OCI-LY3 (cell line): Measurements from ENCODE around the gene PLXDC2.

Experiments used
- H2AFZ ChIP-seq: fragments of 200-600, 300-600 bp; shearing (Covaris generic); 2 replicates; pipeline ENCODE4 v1.6.0; 2014; ENCODE audit warnings: antibody characterized with exemption, low read depth, low read length
- H3K27ac ChIP-seq: fragments of 200-600, 300-600 bp; sonication (generic); 2 replicates; pipeline ENCODE4 v1.5.1; 2014; ENCODE audit warnings: mild to moderate bottlenecking, low read length, moderate library complexity, mixed read lengths
- H3K27me3 ChIP-seq: fragments of 200-600, 300-600 bp; sonication (generic); 2 replicates; pipeline ENCODE4 v1.6.1; 2014; ENCODE audit warnings: low read depth, low read length, mixed read lengths
- H3K36me3 ChIP-seq: fragments of 200-600, 300-600 bp; sonication (generic); replicated peaks from 2 replicates; pipeline ENCODE3; 2014; ENCODE audit warnings: low read depth, low read length, mixed read lengths
- H3K4me1 ChIP-seq: fragments of 300-600, 200-600 bp; sonication (generic); 2 replicates; pipeline ENCODE4 v1.6.1; 2014; ENCODE audit warnings: low read length, mixed read lengths
- H3K4me2 ChIP-seq: fragments of 200-600, 300-600 bp; sonication (generic); 2 replicates; pipeline ENCODE4 v1.6.1; 2014; ENCODE audit warnings: low read length, mixed read lengths
- H3K4me3 ChIP-seq: fragments of 300-600, 200-600 bp; sonication (generic); 2 replicates; pipeline ENCODE4 v1.5.1; 2014; ENCODE audit warnings: antibody characterized with exemption, mild to moderate bottlenecking, low read length, moderate library complexity
- H3K79me2 ChIP-seq: fragments of 300-600, 200-600 bp; shearing (Covaris generic); 2 replicates; pipeline ENCODE4 v1.6.1; 2014; ENCODE audit warnings: mild to moderate bottlenecking, low read length, mixed read lengths
- H3K9ac ChIP-seq: fragments of 300-600, 200-600 bp; shearing (Covaris generic); 2 replicates; pipeline ENCODE4 v1.6.0; 2014; ENCODE audit warnings: mild to moderate bottlenecking, low read length, moderate library complexity
- H3K9me3 ChIP-seq: fragments of 200-600, 300-600 bp; shearing (Covaris generic); 2 replicates; pipeline ENCODE4 v1.6.1; 2014; ENCODE audit warnings: low read length, mixed read lengths; ENCODE audit not compliant: insufficient read depth
- H4K20me1 ChIP-seq: fragments of 200-600, 300-600 bp; sonication (generic); 2 replicates; pipeline ENCODE4 v1.6.1; 2016; ENCODE audit warnings: low read length, mixed read lengths; ENCODE audit not compliant: insufficient read depth
- EZH2phosphoT487 ChIP-seq: fragments of 200-600 bp; shearing (Covaris generic); IDR thresholded peaks from 2 replicates; pipeline ENCODE4 v1.6.1; 2018; ENCODE audit warnings: antibody characterized with exemption, mixed run types, low read depth
- TF ChIP-seq, protein P1 (sequence below): fragments of 200-600, 300-600 bp; sonication (generic); IDR thresholded peaks from 2 replicates; pipeline ENCODE4 v1.5.1; 2014; ENCODE audit warnings: antibody characterized with exemption, low read length, low read depth

The PLXDC2 gene

DNA sequence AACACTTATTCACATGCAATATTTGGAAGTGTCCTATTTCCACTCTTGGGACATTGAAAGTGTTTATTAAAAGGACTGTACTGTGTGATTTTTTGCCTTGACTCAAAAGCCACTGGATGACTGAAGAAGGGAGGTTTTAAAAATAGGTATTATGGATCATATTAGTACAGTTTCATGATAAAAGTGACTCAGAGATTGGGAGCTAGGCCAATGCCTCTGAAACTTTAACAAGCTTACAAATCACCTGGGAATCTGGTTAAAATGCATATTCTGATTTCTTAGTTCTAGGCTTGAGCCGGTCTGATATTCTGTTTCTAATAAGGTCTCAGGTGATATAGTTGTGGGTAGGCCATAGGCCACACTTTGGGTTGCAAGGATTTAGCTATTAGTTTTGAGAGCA, 191.2 kb downstream of the PLXDC2 start:
- H3K4me3 ChIP-seq = no peak overlapping the region
- no peak overlapping the region for H3K9ac ChIP-seq
- no peaks in the 10 kb centered on the region for H4K20me1 ChIP-seq
- no peaks in the 10 kb centered on the region for H3K9me3 ChIP-seq
- TF ChIP-seq, protein P1, sequence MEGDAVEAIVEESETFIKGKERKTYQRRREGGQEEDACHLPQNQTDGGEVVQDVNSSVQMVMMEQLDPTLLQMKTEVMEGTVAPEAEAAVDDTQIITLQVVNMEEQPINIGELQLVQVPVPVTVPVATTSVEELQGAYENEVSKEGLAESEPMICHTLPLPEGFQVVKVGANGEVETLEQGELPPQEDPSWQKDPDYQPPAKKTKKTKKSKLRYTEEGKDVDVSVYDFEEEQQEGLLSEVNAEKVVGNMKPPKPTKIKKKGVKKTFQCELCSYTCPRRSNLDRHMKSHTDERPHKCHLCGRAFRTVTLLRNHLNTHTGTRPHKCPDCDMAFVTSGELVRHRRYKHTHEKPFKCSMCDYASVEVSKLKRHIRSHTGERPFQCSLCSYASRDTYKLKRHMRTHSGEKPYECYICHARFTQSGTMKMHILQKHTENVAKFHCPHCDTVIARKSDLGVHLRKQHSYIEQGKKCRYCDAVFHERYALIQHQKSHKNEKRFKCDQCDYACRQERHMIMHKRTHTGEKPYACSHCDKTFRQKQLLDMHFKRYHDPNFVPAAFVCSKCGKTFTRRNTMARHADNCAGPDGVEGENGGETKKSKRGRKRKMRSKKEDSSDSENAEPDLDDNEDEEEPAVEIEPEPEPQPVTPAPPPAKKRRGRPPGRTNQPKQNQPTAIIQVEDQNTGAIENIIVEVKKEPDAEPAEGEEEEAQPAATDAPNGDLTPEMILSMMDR = no peak
- no peak for TF ChIP-seq EZH2phosphoT487
- H3K27me3 ChIP-seq = no peaks in the 10 kb centered on the region
- H3K4me1 ChIP-seq = peaks cover 5% of the 10 kb centered on the region
- no peaks in the 10 kb centered on the region for H3K36me3 ChIP-seq
- no peak overlapping the region for H3K4me2 ChIP-seq
- no peaks in the 10 kb centered on the region for H3K79me2 ChIP-seq
- H3K27ac ChIP-seq = no peak overlapping the region
- no peak overlapping the region for H2AFZ ChIP-seq

DNA sequence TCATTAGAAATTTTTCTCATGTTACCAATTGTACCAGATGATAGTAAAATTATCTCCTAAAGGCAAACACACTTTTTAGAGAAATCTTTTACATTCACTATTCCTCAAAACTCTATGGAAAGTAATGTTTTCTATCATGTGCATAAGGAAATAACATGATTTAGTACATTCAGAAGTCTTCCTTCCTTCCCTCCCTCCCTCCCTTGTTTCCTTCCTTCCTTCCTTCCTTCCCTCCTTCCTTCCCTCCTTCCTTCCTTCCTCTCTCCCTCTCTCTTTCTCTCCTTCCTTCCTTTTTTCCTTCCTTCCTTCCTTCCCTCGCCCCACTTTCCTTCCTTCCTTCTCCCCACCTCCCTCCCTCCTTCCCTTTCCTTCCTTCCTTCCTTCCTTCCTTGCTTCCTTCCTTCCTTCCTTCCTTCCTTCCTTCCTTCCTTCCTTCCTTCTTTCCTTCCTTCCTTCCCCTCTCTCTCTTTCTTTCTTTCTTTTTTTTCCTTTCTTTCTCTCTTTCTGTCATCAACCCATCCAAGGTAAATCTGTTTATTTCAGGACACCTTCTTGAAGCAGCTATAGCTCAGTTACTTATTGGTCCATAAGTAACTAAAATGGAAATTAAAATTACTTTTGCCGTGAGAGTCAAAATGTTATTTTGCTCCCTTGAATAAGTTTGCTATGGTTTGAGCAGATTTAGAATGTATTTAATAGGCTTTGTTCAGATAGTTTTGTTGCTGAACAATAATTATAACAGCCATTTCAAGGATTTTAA, 197.9 kb downstream of the PLXDC2 start:
- Histone ChIP-seq H3K9me3 (no peaks in the 10 kb centered on the region), H3K9ac (no peak overlapping the region), H3K4me3 (no peak overlapping the region), H3K4me2 (no peak overlapping the region), H3K27ac (no peak overlapping the region), H4K20me1 (no peaks in the 10 kb centered on the region), H3K4me1 (no peaks in the 10 kb centered on the region), H3K36me3 (no peaks in the 10 kb centered on the region), H2AFZ (no peak overlapping the region), H3K27me3 (no peaks in the 10 kb centered on the region), H3K79me2 (no peaks in the 10 kb centered on the region)
- TF ChIP-seq EZH2phosphoT487 = no peak
- TF ChIP-seq, protein P1 = no peak

DNA sequence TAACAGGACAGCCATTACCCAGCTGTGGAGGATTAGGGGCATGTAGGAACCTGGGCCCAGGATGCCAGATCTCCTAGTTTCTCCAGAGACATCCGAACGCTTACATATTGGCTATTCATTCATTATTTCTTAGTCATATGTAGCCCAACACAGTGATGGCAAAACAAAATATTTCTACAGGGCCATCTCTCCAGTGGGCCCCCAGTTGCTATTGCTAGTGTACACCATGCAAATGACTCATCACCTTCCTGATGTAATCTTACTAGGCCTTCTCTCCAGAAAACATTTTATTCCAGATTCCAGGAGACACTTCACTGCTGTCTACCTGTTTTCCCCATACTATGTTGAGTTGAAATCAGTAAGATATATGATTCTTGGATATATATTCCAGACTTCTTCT, 201.7 kb downstream of the PLXDC2 start:
- no peaks in the 10 kb centered on the region for H3K9me3 ChIP-seq
- H3K27ac ChIP-seq = no peak overlapping the region
- H3K27me3 ChIP-seq = no peaks in the 10 kb centered on the region
- no peaks in the 10 kb centered on the region for H3K4me1 ChIP-seq
- no peak overlapping the region for H2AFZ ChIP-seq
- no peaks in the 10 kb centered on the region for H3K79me2 ChIP-seq
- no peaks in the 10 kb centered on the region for H4K20me1 ChIP-seq
- H3K36me3 ChIP-seq = no peaks in the 10 kb centered on the region
- no peak overlapping the region for H3K9ac ChIP-seq
- H3K4me2 ChIP-seq = no peak overlapping the region
- no peak overlapping the region for H3K4me3 ChIP-seq
- TF ChIP-seq, protein P1 = no peak
- TF ChIP-seq EZH2phosphoT487 = no peak

DNA sequence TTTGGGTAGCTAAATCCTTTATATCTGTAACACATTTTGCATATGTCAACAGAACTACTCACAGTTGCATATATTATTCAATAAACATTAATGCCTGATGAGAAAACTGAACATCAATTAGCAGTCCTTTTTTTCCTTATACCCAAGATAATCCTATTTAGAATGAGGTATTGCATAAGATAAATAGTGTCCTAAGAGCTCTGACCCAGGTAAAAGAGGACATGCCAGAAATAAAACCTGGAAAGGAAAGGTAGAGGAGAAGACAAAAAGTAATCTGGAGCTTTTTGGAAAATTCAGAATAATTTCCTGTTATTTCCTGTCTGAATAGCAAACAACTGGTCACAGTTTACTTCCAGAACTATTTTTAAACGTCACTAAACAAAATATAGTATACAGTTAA, 204.4 kb downstream of the PLXDC2 start:
- Histone ChIP-seq H3K27me3 (no peaks in the 10 kb centered on the region), H3K79me2 (no peaks in the 10 kb centered on the region), H3K4me2 (no peak overlapping the region), H4K20me1 (no peaks in the 10 kb centered on the region), H3K9me3 (no peaks in the 10 kb centered on the region), H3K4me3 (no peak overlapping the region), H3K27ac (no peak overlapping the region), H3K9ac (no peak overlapping the region), H3K4me1 (no peaks in the 10 kb centered on the region), H3K36me3 (no peaks in the 10 kb centered on the region), H2AFZ (no peak overlapping the region)
- TF ChIP-seq EZH2phosphoT487 = no peak
- TF ChIP-seq, protein P1 = no peak
